GM19395 (cell line): ENCODE measurements around the gene CRHR1.
"Not testable (repeated sequence)": the region's sequence is repeated elsewhere in the genome, so short reads cannot be mapped to it uniquely, and the experiment has no call there.

Experiments used
- ATAC-seq: cut with Tn5 transposase; IDR thresholded peaks from one replicate; pipeline ENCODE4 v1.9.1; 2021; ENCODE audit warnings: mild to moderate bottlenecking, moderate library complexity; ENCODE audit not compliant: unreplicated experiment

The CRHR1 gene

DNA sequence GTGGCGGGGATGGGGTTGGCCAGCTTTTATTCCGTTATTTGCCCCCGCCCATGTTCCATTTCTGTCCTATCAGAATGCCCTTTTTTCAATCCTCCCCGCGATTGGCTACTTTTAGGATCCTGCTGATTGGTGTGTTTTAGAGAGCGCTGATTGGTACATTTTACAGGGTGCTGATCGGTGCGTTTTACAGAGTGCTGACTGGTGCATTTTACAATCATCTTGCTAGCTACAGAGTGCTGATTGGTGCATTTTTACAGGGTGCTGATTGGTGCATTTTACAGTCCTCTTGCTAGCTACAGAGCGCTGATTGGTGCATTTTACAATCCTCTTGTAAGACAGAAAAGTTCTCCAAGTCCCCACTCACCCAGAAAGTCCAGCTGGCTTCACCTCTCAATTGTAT is 78.0 kb downstream of the CRHR1 start:
- ATAC-seq: not testable (repeated sequence)

- ATAC-seq: no peak
Observed at GRCh38 chr17:45863857-45864654, 79.9 kb downstream of the CRHR1 start.

DNA sequence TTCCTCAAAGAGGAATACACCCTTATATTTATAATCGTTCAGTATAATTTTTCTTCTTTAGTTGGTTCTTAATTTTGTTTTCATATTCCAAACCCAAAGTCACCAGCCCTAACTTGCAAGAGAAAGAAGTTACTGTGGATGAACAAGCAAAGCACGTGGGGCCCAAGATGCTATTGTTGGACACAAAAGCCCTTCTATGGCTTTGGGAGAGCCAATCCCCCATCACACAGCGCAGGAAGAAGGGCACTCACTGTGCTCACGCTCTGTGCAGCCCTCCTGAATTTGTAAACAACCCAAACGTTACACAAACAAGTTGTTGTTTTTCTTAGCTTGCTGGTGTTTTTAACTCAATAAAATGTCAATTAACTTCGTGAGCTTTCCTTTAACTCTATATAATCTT is 83.1 kb downstream of the CRHR1 start:
- ATAC-seq: no peak

DNA sequence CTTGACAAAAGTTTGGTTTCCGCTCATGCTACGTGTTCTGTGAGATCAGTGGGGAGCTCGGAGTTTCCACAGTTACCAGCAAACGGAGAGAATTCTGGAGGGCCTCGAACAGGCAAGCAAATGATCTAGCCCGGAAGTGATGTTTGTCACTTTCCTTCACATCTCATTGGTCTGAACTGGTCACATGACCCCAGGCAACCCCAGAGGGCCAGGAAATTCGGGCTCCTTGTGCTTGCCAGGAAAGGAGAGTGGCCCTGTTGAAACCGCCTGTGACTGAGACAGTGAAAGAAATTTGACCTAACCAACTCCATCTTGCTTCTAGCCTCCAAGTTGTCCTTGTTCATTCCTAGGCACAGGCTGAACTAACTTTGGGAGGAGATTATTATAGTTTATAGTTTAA is 83.6 kb downstream of the CRHR1 start:
- no peak for ATAC-seq

DNA sequence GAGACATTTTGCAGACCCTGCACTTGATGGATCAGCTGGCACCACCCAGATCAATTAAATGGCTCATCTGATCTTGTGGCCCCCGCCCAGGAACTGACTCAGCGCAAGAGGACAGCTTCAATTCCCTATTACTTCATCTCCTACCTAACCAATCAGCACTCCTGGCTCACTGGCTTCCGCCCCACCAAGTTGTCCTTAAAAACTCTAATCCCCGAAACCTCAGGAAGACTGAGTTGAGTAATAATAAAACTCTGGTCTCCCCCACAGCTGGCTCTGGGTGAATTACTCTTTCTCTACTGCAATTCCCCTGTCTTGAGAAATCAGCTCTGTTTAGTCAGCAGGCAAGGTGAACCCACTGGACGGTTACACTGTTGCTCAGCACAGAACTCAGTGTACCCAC is 84.2 kb downstream of the CRHR1 start:
- ATAC-seq: no peak

GRCh38 chr17:45869676-45870341 is 85.7 kb downstream of the CRHR1 start:
- ATAC-seq: no peak

- ATAC-seq: no peak
Observed at GRCh38 chr17:45870342-45870974, 86.3 kb downstream of the CRHR1 start.

DNA sequence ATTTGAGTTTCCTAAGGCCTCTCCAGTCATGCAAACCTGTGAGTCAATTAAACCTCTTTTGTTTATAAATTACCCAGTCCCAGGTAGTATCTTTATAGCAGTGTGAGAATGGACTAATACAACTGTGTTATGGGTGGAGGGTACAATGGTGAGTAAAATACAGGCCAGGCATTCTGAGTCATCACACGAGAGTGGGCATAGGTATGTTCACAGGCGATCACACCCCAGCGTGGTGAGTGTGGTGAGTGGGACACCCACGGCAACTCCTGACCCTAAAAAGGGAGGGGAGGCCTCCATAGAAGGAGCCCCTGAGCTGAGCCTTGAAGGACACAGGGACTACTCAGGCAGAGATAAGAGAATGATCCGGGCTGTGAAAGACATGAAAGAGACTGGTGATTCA is 87.6 kb downstream of the CRHR1 start:
- ATAC-seq: no peak

DNA sequence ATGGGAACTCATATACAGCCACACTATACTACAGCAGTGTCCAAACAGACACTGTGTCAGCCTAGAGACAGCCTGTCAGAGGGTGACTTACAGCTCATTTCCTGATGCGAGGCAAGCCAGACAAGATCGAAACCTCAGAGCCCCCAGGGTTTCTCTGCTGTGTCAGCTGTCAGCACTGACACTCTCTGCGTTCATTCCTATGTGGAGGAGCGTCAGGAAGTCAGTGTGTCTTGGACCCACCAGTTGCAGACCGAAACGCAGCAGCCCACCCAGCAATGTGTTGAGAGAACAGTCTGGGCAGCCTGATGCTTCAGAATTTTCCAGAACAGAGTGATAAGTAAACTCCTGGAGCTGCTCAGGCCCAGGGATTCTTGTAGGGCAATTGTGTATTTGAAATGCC is 89.6 kb downstream of the CRHR1 start:
- ATAC-seq: no peak

DNA sequence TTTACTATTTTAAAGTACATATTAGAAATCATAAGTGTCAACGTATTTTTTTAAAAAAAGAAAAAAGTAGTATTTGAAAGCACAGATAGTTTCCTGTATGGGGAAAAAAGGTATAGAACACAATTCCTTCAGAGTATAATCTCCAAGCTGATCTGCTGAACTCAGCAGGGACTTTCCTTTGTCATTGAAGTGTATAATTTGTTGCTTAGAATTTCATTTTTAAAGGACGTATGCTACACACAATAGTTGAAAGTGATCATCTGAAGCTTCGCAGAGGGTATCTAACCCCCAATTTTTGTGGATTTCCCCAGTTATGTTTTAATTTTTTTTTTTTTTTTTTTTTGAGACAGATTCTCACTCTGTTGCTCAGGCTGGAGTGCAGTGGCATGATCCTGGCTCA is 90.0 kb downstream of the CRHR1 start:
- ATAC-seq: no peak

- no peak for ATAC-seq
Observed at GRCh38 chr17:45876539-45876938, 92.4 kb downstream of the CRHR1 start.

GRCh38 chr17:45877467-45877866 is 93.3 kb downstream of the CRHR1 start:
- ATAC-seq: no peak

DNA sequence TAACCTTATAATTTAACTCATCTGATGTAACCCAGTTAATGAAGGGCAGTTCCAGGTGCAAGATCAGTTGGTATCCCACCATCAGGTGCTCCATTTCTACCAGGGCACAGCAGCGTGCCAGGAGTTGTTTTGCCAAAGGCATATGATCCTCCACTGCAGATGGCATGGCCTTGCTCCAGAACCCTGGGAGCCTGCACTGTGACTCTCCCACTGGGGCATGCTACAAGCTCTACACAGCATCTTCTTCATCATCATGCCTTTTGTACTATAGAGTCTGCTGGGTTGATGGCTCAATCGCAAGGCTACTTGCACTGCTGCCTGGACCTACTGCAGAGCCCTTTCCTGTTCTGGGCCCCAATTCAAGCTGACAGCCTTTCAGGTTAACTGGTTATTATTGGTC is 98.9 kb downstream of the CRHR1 start:
- ATAC-seq: no peak
